Right lobe of liver (tissue), 4 donors: ENCODE results near the gene GMPR.

ENCODE experiments used
- CTCF ChIP-seq, 4 donors: fragments of 200-600 bp in 3 of 4; fragments of 450-650 bp in 1 of 4; IDR thresholded peaks; one replicate each; pipeline versions ENCODE4 v1.5.1 to v1.8.0; 2016 to 2022; ENCODE audit warnings: antibody characterized with exemption in 4 of 4, mild to moderate bottlenecking in 2 of 4
- POLR2A ChIP-seq: fragments of 450-650 bp; IDR thresholded peaks from one replicate; pipeline ENCODE4 v1.6.1; 2017; ENCODE audit warnings: antibody characterized with exemption, mild to moderate bottlenecking
- donor health status: DM: no; HTN: no; CAD: no.
- donor health status: DM: no; HTN: no; CAD: no.
- donor health status: DM: no; HTN: yes; CAD: no.

- TF ChIP-seq CTCF (IDR thresholded peaks at IDR 0.05): no peak
- TF ChIP-seq POLR2A: no peak
Observed at GRCh38 chr6:16222826-16223225, 15.6 kb upstream of the GMPR start.
